HG03571 (cell line): Measurements from ENCODE around the gene RPN2.

Source experiments
- ATAC-seq: cut with Tn5 transposase; IDR thresholded peaks from one replicate; pipeline ENCODE4 v1.9.1; 2021; ENCODE audit not compliant: unreplicated experiment

The RPN2 gene

DNA sequence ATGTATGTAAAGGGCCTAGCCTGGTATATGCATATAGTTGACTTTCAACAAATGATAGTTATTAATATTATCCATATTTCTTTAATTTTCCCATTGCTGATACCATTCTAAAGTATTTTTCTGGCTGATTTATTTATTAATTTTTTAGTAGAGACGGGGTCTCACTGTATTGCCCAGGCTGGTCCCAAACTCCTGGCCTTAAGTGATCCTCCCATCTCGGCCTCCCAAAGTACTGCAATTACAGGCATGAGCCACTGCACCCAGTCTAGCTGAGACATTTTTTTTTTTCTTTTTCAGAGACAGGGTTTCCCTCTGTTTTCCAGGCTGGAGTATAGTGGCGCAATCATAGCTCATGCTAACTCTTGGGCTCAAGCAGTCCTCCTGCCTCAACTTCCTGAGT lies 30.1 kb downstream of the RPN2 start:
- ATAC-seq: no peak

- ATAC-seq: no peak
These were observed 30.7 kb downstream of the RPN2 start for GRCh38 chr20:37209661-37210314.

- no peak for ATAC-seq
These were observed 39.3 kb downstream of the RPN2 start for GRCh38 chr20:37218441-37218840.

DNA sequence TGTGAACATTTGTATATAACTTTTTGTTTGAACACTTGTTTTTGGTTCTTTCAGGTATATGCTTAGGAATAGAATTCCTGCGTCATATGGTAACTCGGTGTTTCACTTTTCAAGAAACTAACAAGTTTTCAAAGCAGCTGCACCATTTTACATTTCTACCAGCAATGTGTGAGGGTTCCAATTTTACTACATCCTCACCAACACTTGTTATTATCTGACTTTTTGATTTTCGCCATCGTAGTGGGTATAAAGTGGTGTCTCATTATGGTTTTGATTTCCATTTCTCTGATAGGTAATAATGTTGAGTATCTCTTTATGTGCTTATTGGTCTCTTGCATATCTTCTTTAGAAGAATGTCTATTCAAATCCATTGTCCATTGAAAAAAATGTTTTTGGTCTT lies 39.8 kb downstream of the RPN2 start:
- no peak for ATAC-seq

DNA sequence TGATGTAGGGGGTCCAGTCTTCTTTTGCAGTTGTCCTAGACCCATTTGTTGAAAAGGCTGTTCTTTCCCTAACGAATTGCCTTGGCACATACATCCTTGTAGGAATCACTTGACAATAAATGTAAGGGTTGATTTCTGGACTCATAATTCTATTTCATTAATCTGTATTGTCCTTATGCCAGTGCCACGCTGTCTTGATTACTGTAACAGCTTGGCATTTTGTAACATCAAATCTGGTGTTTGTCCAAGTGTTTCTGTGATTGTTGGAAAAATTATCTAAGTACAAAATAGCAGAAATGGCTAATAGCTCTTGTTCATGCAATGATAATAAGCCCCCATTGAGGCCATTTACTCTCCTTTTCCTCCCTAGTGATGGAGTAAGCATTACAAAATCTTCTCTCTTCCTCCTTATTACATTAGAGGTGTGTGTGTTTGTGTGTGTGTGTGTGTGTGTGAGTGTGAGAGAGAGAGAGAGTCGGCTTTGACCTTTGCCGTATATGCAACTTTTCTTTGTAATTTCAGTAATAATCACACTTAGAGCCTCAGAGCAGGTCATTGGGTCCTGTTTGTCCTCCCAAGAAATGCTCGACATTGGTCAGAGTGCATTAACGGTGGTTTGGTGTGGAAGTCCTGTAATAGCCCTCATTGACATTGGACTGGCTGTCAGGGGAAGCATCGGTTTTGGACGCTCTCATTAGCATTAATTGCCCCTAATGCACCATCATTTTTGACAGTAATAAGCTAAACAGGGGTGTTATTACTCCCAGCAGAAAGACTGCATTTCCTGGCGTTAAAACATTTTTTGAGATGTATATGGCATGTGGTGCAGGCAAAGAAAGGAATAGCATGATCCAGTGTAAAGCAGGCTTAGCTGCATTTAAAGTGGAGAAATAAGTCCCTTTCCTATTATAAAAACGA lies 40.9 kb downstream of the RPN2 start:
- no peak for ATAC-seq

GRCh38 chr20:37220731-37221130 lies 41.6 kb downstream of the RPN2 start:
- no peak for ATAC-seq

DNA sequence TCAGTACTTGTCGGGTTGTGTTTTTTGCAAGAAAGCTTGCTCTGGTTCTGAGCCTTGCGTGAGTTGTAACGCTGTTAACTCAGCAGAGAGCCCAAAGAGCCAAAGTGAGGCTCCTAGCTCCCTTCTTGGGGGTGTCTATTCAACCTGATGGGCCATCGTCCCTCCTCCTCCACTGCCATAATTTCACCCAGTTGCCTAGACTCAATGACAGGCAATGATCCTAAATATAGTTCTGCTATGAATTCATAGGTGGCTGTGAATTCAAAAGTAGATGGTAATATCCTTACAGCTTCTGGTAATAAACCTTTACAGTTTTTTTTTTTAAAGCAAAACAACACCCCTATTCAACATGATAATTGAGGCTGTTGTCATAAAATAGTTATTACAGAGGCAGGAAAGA lies 43.0 kb downstream of the RPN2 start:
- no peak for ATAC-seq

GRCh38 chr20:37223053-37223452 lies 43.9 kb downstream of the RPN2 start:
- ATAC-seq: no peak

- no peak for ATAC-seq
These were observed 46.0 kb downstream of the RPN2 start for GRCh38 chr20:37225146-37225545.

GRCh38 chr20:37226889-37227288 lies 47.8 kb downstream of the RPN2 start:
- no peak for ATAC-seq

DNA sequence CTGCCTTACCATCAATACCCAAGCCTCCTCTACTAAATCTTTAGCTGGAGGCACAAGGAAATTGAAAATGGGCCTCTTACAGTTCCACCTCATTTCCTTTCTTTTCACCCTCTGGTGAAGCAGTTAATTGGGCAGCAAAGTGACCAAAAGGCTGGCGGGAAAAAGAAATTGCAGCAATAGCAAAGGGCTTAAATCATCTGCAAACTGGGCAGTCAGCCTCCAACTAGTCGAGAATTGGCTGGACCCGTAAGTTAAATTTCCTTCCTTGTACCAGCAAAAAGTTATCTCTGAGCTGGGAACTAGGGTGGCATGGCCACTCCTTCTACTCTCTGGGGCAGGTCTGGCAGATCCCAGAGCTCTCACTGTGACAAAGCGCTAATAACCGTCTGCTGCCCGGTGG lies 49.0 kb downstream of the RPN2 start:
- no peak for ATAC-seq

- no peak for ATAC-seq
These were observed 49.5 kb downstream of the RPN2 start for GRCh38 chr20:37228656-37229055.

DNA sequence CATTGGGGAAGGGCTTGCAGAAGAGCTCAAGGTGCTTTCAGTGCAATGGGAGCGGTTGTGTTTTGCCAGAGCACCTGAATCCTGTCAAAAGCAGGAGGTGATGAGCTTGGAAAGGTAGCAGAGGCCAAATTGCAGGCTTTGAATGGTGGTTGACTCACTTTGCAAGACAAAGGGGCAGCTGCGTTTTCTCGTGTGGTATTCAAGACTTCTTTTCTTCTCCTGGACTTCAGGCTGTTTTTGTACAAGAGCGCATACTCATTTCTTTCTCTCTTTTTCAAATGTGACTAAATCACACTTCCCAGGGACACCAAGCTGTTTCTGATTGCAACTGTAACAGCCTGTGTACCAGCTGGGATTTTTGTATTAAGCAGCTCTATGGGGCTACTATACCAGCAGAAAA lies 50.2 kb downstream of the RPN2 start:
- no peak for ATAC-seq

DNA sequence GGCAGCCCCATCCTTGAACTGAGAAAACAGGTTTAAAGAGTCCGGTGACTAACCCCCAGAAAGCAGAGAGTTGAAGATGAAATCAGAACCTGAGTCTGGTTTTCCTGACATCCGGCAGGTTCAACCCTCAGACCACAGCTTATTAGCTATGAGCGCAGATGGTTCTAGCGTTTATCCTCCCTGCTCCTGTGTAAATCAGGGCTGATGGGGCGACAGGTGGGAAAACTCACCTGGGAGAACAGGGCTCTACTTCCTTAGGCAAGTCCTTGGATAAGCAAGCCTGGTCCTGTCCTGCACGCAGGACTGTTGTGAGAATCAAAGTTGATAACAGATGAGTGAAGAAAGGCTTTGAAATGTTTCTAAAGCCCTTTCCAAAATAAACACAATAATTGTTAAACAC lies 51.1 kb downstream of the RPN2 start:
- ATAC-seq: no peak

DNA sequence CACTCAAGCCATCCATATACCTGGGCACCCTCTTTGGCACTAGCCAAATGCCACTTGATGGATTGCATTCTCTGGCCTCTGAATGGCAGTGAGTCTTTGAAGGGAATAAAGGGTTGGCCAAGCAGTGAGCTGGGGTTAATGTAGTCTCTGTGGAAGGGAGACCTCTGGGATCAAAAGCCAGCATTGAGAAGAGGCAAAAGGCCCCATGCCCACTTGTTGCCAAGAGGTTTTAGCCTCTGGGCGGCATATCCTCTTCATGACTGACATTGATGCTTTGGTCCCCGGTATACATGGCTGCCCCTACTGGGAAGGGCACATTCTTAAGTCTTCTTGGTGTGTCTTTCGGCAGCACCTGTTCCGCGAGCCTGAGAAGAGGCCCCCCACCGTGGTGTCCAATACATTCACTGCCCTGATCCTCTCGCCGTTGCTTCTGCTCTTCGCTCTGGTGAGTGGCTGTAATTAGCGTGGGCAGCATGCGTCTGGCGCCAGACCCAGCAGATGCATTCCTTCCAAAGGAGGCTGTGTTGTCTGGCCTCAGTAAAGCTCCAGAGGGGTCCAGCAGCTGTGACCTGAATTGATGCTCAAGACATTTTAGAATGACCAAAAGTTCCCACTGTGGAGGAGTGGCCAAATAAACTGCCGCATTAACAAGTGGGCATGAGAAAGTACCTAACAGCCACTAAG lies 53.0 kb downstream of the RPN2 start:
- no peak for ATAC-seq

DNA sequence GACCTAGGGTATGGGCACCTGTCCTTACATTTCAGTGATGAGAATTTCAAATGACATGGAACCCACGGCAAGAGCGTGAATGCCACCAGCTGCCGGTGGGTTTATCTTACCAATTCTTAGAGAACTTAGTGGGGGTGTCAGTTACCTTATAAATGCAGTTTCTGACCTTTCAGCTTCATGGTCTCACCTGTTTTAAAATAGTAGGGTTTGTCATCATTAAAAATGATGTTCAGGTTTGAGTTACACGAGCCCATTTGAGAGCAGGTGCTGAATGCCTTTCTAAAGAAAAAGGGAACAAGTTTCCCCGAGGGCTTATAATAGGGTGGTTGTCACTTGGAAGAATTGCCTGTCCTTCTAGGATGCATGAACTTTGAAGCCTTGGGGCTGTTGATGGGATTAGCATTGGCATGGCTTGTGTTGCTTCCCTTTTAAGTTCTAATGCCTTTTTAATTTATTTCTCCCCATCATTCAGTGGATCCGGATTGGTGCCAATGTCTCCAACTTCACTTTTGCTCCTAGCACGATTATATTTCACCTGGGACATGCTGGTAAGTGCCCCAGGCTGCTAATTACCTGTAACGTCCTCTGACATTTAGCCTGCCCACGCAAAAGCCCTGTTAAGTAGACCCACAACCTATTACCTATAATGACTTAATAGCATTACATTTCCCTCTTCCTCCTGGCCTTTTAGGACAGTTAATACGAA lies 54.6 kb downstream of the RPN2 start:
- ATAC-seq: no peak

DNA sequence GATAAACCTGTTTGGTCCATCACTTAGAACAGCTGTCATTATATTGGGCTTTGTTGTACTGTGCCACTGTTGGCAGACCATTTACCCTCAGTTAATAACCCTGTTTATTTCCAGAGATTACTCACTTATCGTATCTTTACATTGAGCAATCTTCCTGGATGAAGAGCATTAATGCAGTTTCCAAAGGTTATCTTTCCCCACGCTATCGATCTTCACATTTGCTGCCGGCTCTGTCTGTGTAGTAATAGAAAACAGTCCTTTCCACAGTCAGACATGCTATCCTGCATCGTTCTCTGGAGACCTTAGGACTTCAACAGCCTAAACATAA lies 55.1 kb downstream of the RPN2 start:
- no peak for ATAC-seq

DNA sequence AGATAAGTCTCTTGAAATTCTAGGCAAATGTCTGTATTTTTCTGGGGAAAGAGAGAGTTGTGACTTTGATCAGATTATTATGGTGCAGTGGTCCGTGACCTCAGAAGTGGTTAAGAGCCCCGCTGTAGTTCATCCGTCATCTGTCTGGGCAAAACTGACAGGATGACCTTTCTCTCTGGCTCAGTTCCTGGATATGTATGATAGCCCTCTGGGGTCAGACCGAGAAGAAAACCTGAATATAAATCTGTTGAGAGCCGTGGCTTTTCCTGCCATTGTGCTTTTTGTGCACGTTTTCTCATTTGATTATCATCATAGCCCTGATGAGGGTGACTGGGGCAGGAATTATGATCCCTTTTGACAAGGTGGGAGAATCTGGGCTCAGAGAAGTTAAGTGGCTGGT lies 55.9 kb downstream of the RPN2 start:
- no peak for ATAC-seq

DNA sequence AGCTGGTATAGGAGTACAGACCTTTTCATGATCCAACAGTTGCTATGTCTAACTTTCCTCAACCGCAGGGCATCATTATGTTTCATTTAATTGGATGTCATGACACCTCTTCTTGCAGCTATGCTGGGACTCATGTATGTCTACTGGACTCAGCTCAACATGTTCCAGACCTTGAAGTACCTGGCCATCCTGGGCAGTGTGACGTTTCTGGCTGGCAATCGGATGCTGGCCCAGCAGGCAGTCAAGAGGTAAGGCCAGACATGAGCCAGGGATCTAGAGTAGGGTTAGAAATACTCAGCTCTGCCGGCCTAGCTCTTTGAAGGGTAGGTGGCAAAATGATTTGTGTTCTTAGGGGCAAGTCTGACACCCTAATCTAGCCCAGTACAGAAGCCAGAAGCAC lies 57.3 kb downstream of the RPN2 start:
- ATAC-seq: no peak

DNA sequence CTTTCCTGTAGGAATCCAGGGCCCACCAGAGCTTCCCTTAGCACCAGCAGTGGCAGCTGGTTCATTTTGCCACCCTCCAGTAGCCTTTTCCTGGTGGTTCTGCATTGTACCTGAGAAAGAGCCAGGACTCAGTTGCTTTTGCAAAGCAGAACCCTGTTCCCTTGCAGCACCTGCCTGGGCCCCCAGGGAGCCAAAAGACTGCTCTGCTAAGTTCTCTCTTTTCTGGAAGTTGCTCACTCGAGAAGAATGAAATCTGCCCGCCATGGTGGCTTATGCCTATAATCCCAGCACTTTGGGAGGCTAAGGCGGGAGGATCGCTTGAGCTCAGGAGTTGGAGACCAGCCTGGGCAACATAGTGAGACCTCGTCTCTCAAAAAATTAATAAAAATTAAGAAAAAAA lies 58.5 kb downstream of the RPN2 start:
- no peak for ATAC-seq

GRCh38 chr20:37238426-37238825 lies 59.3 kb downstream of the RPN2 start:
- ATAC-seq: no peak
